ENCODE data around the gene SCN2A. TPM values are rescaled to one million over a fixed set of nuclear protein-coding genes. Genes with fewer than 3 reads are reported as not detected.

The SCN2A gene
- polyA plus RNA-seq, 1 donor, result 2.4 TPM

DNA sequence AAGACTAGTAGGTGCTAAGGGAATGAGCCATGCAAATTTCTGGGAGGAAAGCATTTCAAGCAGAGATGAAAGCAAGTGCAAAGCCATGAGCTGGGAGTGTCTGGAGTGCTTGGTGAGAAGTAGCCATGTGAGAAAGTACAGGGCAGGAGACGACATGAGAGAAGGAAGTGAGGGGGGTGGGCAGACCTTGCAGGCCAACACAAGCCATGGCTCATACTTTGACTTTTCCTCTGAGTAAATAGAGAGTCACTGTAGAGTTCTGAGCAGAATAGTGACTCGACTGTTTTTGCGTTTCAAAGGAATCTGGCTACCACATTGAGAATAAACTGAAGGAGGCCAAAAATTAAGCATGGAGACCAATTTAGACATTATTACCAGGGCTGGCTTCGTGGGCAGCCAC lies 42.2 kb downstream of the SCN2A start:
- Histone ChIP-seq H3K4me1 (ENCODE audit: control insufficient read depth, insufficient read depth, low read length) (no peaks in the 10 kb centered on the region), H3K4me3 (ENCODE audit: low read length) (no peak overlapping the region), H3K9me3 (ENCODE audit: control insufficient read depth, low read depth, low read length) (no peaks in the 10 kb centered on the region), H3K27me3 (ENCODE audit: control insufficient read depth, insufficient read depth, low read length) (no peaks in the 10 kb centered on the region), H3K36me3 (ENCODE audit: control insufficient read depth, insufficient read depth, low read length) (no peaks in the 10 kb centered on the region), H3K27ac (ENCODE audit: low read length) (no peak overlapping the region)
- no peak for DNase-seq
- no CpG with 5 or more reads among the region's 4 CpGs for WGBS (ENCODE audit: insufficient coverage, low lambda C conversion rate)

GRCh38 chr2:165283342-165283741 lies 44.1 kb downstream of the SCN2A start:
- no peaks in the 10 kb centered on the region for H3K36me3 ChIP-seq (ENCODE audit: control insufficient read depth, insufficient read depth, low read length)
- no peaks in the 10 kb centered on the region for H3K4me1 ChIP-seq (ENCODE audit: control insufficient read depth, insufficient read depth, low read length)
- no CpG with 5 or more reads among the region's 1 CpG for WGBS (ENCODE audit: insufficient coverage, low lambda C conversion rate)
- H3K27me3 ChIP-seq (ENCODE audit: control insufficient read depth, insufficient read depth, low read length), result no peaks in the 10 kb centered on the region
- no peak for DNase-seq
- H3K27ac ChIP-seq (ENCODE audit: low read length), result no peak overlapping the region
- no peak overlapping the region for H3K4me3 ChIP-seq (ENCODE audit: low read length)
- no peaks in the 10 kb centered on the region for H3K9me3 ChIP-seq (ENCODE audit: control insufficient read depth, low read depth, low read length)

DNA sequence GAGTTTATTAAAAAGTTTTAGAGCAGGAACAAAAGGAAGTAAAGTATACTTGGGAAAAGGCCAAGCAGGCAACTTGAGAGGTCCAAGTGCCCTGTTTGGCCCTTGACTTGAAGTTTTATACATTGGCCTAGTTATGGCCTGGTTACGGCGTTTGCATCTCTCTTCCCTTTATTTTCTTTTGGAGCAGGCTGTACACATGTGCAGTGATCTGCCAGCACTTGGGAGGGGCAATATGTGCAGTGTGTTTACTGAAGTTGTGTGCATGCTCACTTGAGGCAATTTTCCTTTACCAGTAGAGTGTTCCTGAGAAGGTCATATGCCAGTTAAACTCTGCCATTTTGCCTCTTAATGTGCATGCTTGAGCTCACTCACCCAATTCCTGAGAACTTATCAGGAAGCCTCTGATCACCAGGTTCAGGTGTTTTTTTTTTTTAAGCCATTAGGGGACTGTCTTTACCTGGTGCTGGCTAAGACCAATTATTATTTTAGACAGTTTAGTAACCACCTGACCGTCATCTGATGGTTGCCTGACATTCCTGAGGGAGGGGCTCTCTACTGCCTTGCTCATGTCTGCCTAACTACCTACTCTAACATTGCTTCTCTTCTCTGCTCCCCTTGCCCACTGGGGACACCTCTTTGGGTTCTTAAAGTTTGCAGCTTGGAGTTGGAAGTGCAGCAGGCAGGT lies 48.0 kb downstream of the SCN2A start:
- Histone ChIP-seq H3K4me1 (ENCODE audit: control insufficient read depth, insufficient read depth, low read length) (no peaks in the 10 kb centered on the region), H3K27me3 (ENCODE audit: control insufficient read depth, insufficient read depth, low read length) (no peaks in the 10 kb centered on the region), H3K9me3 (ENCODE audit: control insufficient read depth, low read depth, low read length) (no peaks in the 10 kb centered on the region), H3K36me3 (ENCODE audit: control insufficient read depth, insufficient read depth, low read length) (no peaks in the 10 kb centered on the region), H3K4me3 (ENCODE audit: low read length) (no peak overlapping the region), H3K27ac (ENCODE audit: low read length) (no peak overlapping the region)
- DNase-seq, result no peak
- 92% methylated on average over 2 of the region's 3 CpGs for WGBS (ENCODE audit: insufficient coverage, low lambda C conversion rate)

GRCh38 chr2:165289069-165289468 lies 49.9 kb downstream of the SCN2A start:
- Histone ChIP-seq H3K36me3 (ENCODE audit: control insufficient read depth, insufficient read depth, low read length) (no peaks in the 10 kb centered on the region), H3K9me3 (ENCODE audit: control insufficient read depth, low read depth, low read length) (no peaks in the 10 kb centered on the region), H3K4me3 (ENCODE audit: low read length) (no peak overlapping the region), H3K4me1 (ENCODE audit: control insufficient read depth, insufficient read depth, low read length) (no peaks in the 10 kb centered on the region), H3K27me3 (ENCODE audit: control insufficient read depth, insufficient read depth, low read length) (no peaks in the 10 kb centered on the region), H3K27ac (ENCODE audit: low read length) (no peak overlapping the region)
- no peak for DNase-seq
- WGBS (ENCODE audit: insufficient coverage, low lambda C conversion rate), result 94% methylated on average over 2 of the region's 2 CpGs

DNA sequence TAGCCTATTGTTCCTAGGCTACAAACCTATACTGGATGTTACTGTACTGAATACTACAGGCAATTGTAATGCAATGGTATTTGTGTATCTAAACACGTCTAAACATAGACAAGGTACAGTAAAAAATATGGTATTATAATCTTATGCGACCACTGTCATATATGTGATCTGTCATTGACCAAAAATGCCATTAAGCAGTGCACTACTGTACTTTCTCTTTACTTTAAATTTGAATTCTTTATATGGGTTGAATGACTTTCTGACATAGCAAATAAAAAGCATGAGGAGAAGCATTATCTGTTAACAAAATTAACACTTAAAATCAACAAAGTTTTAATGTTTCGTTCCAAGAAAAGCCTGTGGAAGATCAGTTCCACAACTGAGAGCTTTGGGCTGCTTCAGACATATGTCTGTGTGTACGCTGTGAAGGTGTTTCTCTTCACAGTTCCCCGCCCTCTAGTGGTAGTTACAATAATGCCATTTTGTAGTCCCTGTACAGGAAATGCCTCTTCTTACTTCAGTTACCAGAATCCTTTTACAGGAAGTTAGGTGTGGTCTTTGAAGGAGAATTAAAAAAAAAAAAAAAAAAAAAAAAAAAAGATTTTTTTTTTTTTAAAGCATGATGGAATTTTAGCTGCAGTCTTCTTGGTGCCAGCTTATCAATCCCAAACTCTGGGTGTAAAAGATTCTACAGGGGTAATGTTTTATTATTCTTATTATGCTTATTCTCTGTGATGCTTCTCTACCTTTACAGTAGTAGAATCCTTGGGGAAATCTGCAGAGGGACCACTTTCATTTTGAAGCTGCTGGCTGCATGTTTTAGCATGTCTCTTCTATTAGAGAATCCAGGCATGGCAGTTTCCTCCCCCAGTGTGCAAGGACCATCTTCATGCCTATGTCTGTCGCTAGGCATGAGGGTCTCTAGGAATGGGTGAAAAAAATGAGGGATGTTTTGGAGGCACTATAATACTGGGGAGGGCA lies 54.5 kb downstream of the SCN2A start:
- 0% methylated on average over 1 of the region's 6 CpGs for WGBS (ENCODE audit: insufficient coverage, low lambda C conversion rate)
- peak; percentile 82 to 87 for DNase-seq
- peak overlapping the region; percentile 2 for H3K4me3 ChIP-seq (ENCODE audit: low read length)

GRCh38 chr2:165294912-165295311 lies 55.7 kb downstream of the SCN2A start:
- no peaks in the 10 kb centered on the region for H3K4me1 ChIP-seq (ENCODE audit: control insufficient read depth, insufficient read depth, low read length)
- no peaks in the 10 kb centered on the region for H3K36me3 ChIP-seq (ENCODE audit: control insufficient read depth, insufficient read depth, low read length)
- 66% methylated on average over 2 of the region's 5 CpGs for WGBS (ENCODE audit: insufficient coverage, low lambda C conversion rate)
- DNase-seq, result no peak
- no peaks in the 10 kb centered on the region for H3K9me3 ChIP-seq (ENCODE audit: control insufficient read depth, low read depth, low read length)
- no peak overlapping the region for H3K27ac ChIP-seq (ENCODE audit: low read length)
- H3K4me3 ChIP-seq (ENCODE audit: low read length), result no peak overlapping the region
- H3K27me3 ChIP-seq (ENCODE audit: control insufficient read depth, insufficient read depth, low read length), result no peaks in the 10 kb centered on the region

More for the DNA sequence above, 54.5 kb downstream of the SCN2A start:
- no peaks in the 10 kb centered on the region for H3K36me3 ChIP-seq (ENCODE audit: control insufficient read depth, insufficient read depth, low read length)
- H3K27me3 ChIP-seq (ENCODE audit: control insufficient read depth, insufficient read depth, low read length), result no peaks in the 10 kb centered on the region
- H3K27ac ChIP-seq (ENCODE audit: low read length), result no peak overlapping the region
- H3K9me3 ChIP-seq (ENCODE audit: control insufficient read depth, low read depth, low read length), result no peaks in the 10 kb centered on the region
- no peaks in the 10 kb centered on the region for H3K4me1 ChIP-seq (ENCODE audit: control insufficient read depth, insufficient read depth, low read length)

DNA sequence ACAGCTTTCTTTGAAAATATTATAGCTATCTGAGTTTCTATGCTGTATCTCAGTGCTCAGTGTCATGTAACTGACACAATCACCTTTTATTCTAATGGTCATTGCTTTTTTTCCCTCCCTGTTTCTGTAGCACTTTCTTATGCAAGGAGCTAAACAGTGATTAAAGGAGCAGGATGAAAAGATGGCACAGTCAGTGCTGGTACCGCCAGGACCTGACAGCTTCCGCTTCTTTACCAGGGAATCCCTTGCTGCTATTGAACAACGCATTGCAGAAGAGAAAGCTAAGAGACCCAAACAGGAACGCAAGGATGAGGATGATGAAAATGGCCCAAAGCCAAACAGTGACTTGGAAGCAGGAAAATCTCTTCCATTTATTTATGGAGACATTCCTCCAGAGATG lies 56.4 kb downstream of the SCN2A start:
- no peak for DNase-seq
- H3K4me3 ChIP-seq (ENCODE audit: low read length), result no peak overlapping the region
- H3K27ac ChIP-seq (ENCODE audit: low read length), result no peak overlapping the region
- no peaks in the 10 kb centered on the region for H3K9me3 ChIP-seq (ENCODE audit: control insufficient read depth, low read depth, low read length)
- WGBS (ENCODE audit: insufficient coverage, low lambda C conversion rate), result no CpG with 5 or more reads among the region's 4 CpGs
- no peaks in the 10 kb centered on the region for H3K4me1 ChIP-seq (ENCODE audit: control insufficient read depth, insufficient read depth, low read length)
- no peaks in the 10 kb centered on the region for H3K36me3 ChIP-seq (ENCODE audit: control insufficient read depth, insufficient read depth, low read length)
- peaks cover 2% of the 10 kb centered on the region for H3K27me3 ChIP-seq (ENCODE audit: control insufficient read depth, insufficient read depth, low read length)

- H3K4me1 ChIP-seq (ENCODE audit: control insufficient read depth, insufficient read depth, low read length), result no peaks in the 10 kb centered on the region
- H3K27ac ChIP-seq (ENCODE audit: low read length), result no peak overlapping the region
- DNase-seq, result no peak
Observed at GRCh38 chr2:165305391-165306096, 66.3 kb downstream of the SCN2A start.

GRCh38 chr2:165307317-165307716 lies 68.1 kb downstream of the SCN2A start:
- Histone ChIP-seq H3K27ac (ENCODE audit: low read length) (no peak overlapping the region), H3K4me1 (ENCODE audit: control insufficient read depth, insufficient read depth, low read length) (no peaks in the 10 kb centered on the region), H3K27me3 (ENCODE audit: control insufficient read depth, insufficient read depth, low read length) (no peaks in the 10 kb centered on the region), H3K9me3 (ENCODE audit: control insufficient read depth, low read depth, low read length) (no peaks in the 10 kb centered on the region), H3K36me3 (ENCODE audit: control insufficient read depth, insufficient read depth, low read length) (no peaks in the 10 kb centered on the region), H3K4me3 (ENCODE audit: low read length) (no peak overlapping the region)
- WGBS (ENCODE audit: insufficient coverage, low lambda C conversion rate), result 100% methylated on average over 1 of the region's 1 CpG
- no peak for DNase-seq

More at GRCh38 chr2:165305391-165306096, 66.3 kb downstream of the SCN2A start:
- Histone ChIP-seq H3K27me3 (ENCODE audit: control insufficient read depth, insufficient read depth, low read length) (no peaks in the 10 kb centered on the region), H3K4me3 (ENCODE audit: low read length) (no peak overlapping the region), H3K36me3 (ENCODE audit: control insufficient read depth, insufficient read depth, low read length) (no peaks in the 10 kb centered on the region), H3K9me3 (ENCODE audit: control insufficient read depth, low read depth, low read length) (no peaks in the 10 kb centered on the region)
- 0% methylated on average over 2 of the region's 3 CpGs for WGBS (ENCODE audit: insufficient coverage, low lambda C conversion rate)

GRCh38 chr2:165311949-165312348 lies 72.7 kb downstream of the SCN2A start:
- H3K9me3 ChIP-seq (ENCODE audit: control insufficient read depth, low read depth, low read length), result no peaks in the 10 kb centered on the region
- H3K27me3 ChIP-seq (ENCODE audit: control insufficient read depth, insufficient read depth, low read length), result no peaks in the 10 kb centered on the region
- H3K4me1 ChIP-seq (ENCODE audit: control insufficient read depth, insufficient read depth, low read length), result no peaks in the 10 kb centered on the region
- H3K4me3 ChIP-seq (ENCODE audit: low read length), result no peak overlapping the region
- H3K27ac ChIP-seq (ENCODE audit: low read length), result no peak overlapping the region
- no peaks in the 10 kb centered on the region for H3K36me3 ChIP-seq (ENCODE audit: control insufficient read depth, insufficient read depth, low read length)
- DNase-seq, result no peak
- 57% methylated on average over 1 of the region's 1 CpG for WGBS (ENCODE audit: insufficient coverage, low lambda C conversion rate)

Data from large intestine (tissue), 3 donors.